WERI-Rb-1 (cell line): ENCODE results near the gene KRTAP5-5.
A peak's percentile ranks its signal among the peaks of the same experiment; 100 is the strongest.

Source experiments
- DNase-seq: peaks from one replicate; pipeline ENCODE4 v3.0.0-alpha.2; 2020
- H3K27ac ChIP-seq: fragments of 250-450 bp; sonication (Bioruptor Pico); 2 replicates; pipeline ENCODE4 v1.5.1; 2020; ENCODE audit warnings: mild to moderate bottlenecking, moderate library complexity
- H3K27me3 ChIP-seq: fragments of 250-450 bp; sonication (Bioruptor Pico); 2 replicates; pipeline ENCODE4 v1.5.1; 2021; ENCODE audit warnings: mild to moderate bottlenecking, low read depth, moderate library complexity; ENCODE audit not compliant: insufficient read depth, severe bottlenecking
- H3K36me3 ChIP-seq: fragments of 250-450 bp; sonication (Bioruptor Pico); 2 replicates; pipeline ENCODE4 v1.5.1; 2020; ENCODE audit warnings: mild to moderate bottlenecking, moderate library complexity
- H3K4me3 ChIP-seq: 2 replicates; pipeline ENCODE4 v1.5.1; 2011; ENCODE audit warnings: low read depth, mild to moderate bottlenecking, control low read depth, low read length
- H3K9me3 ChIP-seq: fragments of 250-450 bp; sonication (Bioruptor Pico); 2 replicates; pipeline ENCODE4 v1.5.1; 2021; ENCODE audit warnings: mild to moderate bottlenecking, moderate library complexity; ENCODE audit not compliant: severe bottlenecking
- TF ChIP-seq, protein P1 (sequence below): IDR thresholded peaks from 2 replicates; pipeline ENCODE4 v1.5.1; 2011; ENCODE audit warnings: low read depth, mild to moderate bottlenecking, control low read depth, inconsistent platforms, low read length

Gene KRTAP5-5

DNA sequence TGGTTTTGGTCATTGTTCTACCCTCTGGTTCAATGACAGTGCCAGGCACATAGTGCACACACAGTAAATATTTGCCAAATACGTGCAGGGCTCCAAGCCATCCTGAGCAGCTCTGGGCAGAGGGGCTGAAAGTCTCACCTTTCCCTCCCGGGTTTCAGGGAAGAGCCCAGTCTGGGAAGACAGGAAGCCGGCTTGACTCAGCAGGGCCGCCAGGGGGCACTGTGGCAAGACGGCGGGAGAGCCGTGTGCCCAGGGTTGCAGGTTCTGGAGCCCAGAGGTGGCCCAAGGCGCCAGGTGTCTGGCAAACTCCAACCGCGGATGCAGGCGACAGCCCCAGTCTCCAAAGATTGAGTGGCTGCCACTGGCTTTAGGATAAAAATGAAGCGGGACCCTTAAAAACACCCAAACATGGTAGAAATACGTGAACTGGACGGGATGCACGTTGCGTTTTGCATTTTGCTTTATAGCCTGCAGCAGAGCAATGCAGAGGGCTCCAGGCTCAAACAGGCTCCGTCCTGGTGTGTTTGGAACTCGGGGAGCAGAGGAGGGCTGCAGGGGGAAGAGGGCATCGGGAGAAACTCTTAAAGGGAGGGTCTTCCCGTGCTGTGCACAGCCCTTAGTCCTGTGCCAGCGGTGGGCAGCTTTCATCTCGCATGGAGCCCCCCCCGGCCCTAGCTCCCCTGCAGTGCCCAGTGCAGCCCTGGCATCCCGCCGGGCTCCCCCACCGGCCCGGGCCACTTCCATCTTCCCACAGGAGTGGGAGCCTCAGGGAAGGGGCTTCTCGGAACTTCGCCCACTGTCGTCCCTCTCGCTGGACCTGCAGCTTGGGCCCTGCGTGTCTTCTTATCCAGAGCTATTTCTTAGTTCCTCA, 10.7 kb downstream of the KRTAP5-5 start:
- DNase-seq = peak; percentile 45
- Histone ChIP-seq H3K36me3 (no peaks in the 10 kb centered on the region), H3K9me3 (no peaks in the 10 kb centered on the region), H3K27ac (no peak overlapping the region), H3K4me3 (no peak overlapping the region), H3K27me3 (peaks cover 93% of the 10 kb centered on the region)
- TF ChIP-seq, protein P1, sequence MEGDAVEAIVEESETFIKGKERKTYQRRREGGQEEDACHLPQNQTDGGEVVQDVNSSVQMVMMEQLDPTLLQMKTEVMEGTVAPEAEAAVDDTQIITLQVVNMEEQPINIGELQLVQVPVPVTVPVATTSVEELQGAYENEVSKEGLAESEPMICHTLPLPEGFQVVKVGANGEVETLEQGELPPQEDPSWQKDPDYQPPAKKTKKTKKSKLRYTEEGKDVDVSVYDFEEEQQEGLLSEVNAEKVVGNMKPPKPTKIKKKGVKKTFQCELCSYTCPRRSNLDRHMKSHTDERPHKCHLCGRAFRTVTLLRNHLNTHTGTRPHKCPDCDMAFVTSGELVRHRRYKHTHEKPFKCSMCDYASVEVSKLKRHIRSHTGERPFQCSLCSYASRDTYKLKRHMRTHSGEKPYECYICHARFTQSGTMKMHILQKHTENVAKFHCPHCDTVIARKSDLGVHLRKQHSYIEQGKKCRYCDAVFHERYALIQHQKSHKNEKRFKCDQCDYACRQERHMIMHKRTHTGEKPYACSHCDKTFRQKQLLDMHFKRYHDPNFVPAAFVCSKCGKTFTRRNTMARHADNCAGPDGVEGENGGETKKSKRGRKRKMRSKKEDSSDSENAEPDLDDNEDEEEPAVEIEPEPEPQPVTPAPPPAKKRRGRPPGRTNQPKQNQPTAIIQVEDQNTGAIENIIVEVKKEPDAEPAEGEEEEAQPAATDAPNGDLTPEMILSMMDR = peak; percentile 92

DNA sequence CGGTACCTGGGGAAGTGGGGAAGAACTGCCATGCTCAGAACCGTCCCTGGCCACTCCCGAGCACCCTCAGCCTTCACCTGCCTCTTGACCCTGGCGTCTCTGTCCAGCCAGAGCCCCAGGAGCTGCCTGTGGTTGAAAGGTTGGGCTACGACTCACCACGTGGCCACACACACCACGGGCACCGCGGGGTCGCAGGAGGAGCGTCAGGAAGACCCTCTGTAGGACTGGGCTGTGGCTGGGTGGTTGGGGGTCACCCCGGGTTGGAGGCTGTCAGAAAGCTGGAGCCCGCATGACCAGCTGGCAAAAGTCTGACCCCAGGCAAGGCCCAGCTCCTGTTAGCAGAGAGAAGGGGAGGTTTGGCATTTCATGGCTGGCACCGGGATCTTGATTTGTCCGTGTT, 11.5 kb downstream of the KRTAP5-5 start:
- peaks cover 93% of the 10 kb centered on the region for H3K27me3 ChIP-seq
- TF ChIP-seq, protein P1 = no peak

DNA sequence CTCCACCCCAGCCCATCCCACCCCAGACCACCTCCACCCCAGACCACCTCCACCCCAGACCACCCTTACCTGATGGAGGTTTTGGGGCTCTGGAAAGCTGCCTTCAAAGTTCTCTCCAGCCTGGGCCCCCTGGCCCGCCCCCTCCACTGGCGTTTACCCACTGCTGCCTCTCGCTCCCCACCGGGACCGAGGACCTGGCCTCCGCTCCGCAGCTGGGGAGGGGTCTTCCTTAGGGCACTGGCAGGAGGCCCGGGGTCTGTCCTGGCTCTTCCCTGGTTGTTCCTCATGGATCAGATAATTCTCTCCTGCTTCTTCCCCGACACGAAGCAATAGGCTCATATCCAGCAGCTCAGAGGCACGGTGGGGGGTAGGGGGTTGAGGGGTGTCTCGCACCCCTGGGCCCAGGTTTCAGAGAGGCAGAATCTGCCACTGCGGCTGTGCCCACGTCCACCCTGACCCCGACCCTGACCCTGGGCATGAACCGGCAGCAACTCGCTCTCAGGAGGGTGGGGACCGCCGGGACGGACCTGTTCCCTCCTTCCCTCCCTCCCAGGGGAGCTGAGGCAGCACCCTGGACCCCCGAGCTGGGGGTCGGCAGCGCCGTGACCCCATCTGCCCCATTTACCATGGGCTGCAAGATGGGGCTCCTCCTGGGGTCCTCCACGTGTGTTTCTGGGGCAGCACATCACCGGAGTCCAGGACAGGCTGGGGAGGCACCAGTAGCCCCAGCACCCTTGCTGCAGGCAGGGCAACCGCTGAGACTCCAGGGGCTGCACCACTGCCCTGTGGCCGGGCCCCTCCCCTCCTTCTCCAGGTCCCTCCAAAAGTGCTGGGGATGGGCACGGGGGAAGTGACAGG, 12.9 kb downstream of the KRTAP5-5 start:
- Histone ChIP-seq H3K4me3 (no peak overlapping the region), H3K9me3 (no peaks in the 10 kb centered on the region), H3K27me3 (peaks cover 92% of the 10 kb centered on the region), H3K27ac (no peak overlapping the region), H3K36me3 (no peaks in the 10 kb centered on the region)
- DNase-seq = no peak
- TF ChIP-seq, protein P1 = no peak

More for the DNA sequence above, 11.5 kb downstream of the KRTAP5-5 start:
- H3K9me3 ChIP-seq = no peaks in the 10 kb centered on the region
- no peak for DNase-seq
- no peak overlapping the region for H3K4me3 ChIP-seq
- H3K36me3 ChIP-seq = no peaks in the 10 kb centered on the region
- H3K27ac ChIP-seq = no peak overlapping the region

DNA sequence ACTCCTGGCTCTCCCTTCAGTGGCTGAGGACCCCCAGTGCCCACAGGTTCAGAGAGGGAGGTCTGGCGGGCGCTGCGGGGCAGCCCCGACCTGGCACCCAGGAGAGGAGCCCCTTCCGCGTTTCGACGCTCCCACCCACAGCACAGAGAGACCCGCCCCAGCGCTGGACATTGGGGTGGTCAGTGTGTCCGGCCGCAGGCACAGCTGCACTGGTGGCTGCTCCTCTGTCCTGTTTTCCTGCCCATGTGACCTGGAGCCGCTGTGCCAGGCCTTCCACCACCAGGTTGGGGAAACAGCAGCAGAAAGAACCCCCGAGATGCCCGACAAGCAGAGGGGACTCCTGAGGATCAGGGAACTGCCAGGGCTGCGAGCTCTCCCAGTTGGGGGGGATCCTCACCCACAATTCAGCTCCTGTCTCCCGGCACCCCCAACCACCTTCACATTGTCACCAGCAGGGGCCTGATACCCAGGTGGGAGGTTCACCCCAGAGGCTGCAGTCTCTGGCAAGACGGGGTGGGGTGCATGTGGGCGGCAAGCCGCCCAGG, 13.6 kb downstream of the KRTAP5-5 start:
- TF ChIP-seq, protein P1 = no peak
- Histone ChIP-seq H3K4me3 (no peak overlapping the region), H3K36me3 (no peaks in the 10 kb centered on the region), H3K9me3 (no peaks in the 10 kb centered on the region), H3K27me3 (peaks cover 90% of the 10 kb centered on the region), H3K27ac (no peak overlapping the region)
- no peak for DNase-seq

DNA sequence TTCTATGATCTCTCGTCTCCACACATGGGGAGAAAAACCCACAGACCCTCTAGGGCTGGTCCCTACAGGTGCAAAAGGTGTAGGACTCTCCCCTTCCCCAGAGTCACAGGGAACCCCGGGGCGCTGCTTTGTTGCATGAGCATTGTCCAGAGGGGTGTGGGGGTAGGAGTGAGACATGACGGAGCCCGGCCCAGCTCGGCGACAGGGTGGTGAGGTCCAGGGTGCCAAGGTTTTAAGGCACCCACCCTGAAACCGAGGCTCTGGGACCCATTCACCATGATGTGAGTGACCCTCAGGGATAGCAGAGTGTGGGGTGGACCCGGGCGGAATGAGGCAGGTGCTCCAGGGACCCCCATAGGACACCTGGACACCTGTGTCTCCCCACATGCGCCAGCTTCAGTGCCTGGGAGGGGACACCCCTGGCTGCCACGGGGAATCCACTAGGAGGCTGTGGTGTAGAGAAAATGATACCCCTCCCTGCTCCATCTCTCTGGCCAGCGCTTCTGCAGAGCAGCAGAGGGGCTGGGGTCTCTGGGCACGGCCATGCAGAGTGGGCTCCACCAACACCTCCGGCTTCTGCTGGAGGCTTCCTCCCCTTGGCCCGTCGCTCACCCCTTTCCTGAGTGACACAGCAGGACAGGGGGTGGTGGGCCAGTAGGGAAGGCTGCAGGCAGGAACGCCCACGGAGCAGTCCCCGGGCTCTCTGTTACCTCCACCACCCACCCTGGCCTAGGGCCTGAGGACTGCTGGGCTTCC, 15.2 kb downstream of the KRTAP5-5 start:
- TF ChIP-seq, protein P1 = no peak
- no peaks in the 10 kb centered on the region for H3K9me3 ChIP-seq
- peaks cover 87% of the 10 kb centered on the region for H3K27me3 ChIP-seq
- no peak overlapping the region for H3K4me3 ChIP-seq
- no peak for DNase-seq
- H3K27ac ChIP-seq = no peak overlapping the region
- H3K36me3 ChIP-seq = no peaks in the 10 kb centered on the region
